Measurements from ENCODE around the gene TBX2. TPM values are rescaled to one million over a fixed set of nuclear protein-coding genes. Genes with fewer than 3 reads are reported as not detected.

The TBX2 gene
- total and polyA plus RNA-seq, 2 of the 13 experiments (the other 11 are each of a cell fraction or from before 2014, with no cell fraction given) = 2.8 to 15.3 TPM

DNA sequence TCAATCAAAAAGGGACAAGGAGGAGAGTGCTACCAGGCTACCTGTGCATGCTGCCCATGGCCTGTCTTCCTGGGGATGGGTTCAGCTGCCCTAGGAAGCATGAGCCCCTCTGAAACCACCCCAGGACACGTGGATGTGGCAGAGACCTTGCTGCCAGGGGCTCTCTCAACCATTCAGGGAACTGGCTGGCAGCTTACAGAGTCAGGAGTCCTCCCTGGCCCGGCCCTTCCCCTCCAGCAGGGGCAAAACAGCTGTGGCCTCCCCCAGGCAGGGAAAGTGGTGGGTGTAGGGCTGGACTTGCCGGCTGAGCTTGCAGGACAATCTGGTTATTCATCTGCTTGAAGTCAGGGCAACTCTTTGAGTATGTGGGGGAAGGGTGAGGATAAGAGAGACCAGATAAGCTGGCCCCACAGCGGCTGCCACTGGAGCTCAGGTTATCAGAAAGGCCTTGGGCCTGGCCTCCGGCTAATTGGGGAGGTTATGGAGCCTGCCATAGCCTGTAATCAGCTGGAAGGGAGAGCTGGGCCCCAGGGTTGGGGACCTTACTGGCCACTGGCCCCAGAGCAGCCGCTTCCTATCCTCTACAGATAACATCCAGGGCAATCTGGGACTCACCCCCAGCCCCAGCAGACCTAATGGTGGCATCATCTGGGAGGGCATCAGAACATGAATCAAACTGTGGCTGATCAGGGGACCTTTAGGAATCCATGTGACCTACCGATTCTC lies 5.6 kb upstream of the TBX2 start (continued):
- TF ChIP-seq, protein P1, sequence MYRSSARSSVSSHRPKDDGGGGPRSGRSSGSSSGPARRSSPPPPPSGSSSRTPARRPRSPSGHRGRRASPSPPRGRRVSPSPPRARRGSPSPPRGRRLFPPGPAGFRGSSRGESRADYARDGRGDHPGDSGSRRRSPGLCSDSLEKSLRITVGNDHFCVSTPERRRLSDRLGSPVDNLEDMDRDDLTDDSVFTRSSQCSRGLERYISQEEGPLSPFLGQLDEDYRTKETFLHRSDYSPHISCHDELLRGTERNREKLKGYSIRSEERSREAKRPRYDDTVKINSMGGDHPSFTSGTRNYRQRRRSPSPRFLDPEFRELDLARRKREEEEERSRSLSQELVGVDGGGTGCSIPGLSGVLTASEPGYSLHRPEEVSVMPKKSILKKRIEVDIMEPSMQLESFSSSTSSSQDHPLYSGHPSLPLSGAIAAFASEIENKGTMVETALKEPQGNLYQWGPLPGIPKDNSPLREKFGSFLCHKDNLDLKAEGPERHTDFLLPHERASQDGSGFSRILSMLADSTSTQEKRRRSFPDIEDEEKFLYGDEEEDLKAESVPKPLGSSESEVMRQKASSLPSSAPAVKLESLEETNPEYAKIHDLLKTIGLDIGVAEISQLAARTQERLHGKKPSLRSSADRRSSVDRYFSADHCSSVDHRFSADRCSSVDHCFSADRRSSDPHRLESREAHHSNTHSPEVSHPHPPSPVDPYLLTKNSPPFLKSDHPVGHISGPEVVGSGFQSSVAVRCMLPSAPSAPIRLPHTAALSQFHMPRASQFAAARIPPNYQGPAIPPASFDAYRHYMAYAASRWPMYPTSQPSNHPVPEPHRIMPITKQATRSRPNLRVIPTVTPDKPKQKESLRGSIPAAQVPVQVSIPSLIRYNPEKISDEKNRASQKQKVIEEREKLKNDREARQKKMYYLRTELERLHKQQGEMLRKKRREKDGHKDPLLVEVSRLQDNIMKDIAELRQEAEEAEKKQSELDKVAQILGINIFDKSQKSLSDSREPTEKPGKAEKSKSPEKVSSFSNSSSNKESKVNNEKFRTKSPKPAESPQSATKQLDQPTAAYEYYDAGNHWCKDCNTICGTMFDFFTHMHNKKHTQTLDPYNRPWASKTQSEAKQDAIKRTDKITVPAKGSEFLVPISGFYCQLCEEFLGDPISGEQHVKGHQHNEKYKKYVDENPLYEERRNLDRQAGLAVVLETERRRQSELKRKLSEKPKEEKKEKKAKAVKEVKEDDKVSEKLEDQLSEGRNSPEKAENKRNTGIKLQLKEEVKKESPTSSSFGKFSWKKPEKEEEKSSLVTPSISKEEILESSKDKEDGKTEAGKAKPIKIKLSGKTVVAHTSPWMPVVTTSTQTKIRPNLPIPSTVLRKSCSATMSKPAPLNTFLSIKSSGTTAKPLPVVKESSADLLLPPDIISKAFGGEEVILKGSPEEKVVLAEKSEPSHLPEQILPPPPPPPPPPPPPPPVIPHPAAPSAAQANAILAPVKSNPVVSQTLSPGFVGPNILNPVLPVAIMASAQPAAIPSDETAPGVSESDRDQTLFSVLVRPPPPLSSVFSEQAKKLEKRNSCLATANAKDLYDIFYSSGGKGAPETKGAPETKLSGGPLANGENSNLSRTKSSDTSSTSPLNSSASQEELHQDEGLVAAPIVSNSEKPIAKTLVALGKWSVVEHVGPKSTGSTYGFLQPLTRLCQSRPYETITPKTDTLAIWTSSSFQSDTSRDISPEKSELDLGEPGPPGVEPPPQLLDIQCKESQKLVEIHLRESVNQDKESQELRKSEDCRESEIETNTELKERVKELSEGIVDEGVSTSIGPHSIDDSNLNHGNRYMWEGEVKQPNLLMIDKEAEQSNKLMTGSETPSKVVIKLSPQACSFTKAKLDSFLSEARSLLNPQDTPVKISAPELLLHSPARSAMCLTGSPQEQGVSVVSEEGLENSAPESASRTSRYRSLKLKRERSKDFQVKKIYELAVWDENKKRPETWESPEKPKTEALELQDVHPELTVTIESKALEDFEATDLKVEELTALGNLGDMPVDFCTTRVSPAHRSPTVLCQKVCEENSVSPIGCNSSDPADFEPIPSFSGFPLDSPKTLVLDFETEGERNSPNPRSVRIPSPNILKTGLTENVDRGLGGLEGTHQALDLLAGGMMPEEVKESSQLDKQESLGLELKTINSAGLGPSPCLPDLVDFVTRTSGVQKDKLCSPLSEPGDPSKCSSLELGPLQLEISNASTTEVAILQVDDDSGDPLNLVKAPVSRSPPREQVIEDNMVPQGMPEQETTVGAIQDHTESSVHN (CRISPR knock-in tag; IDR thresholded peaks at IDR 0.05) = no peak
- TF ChIP-seq ZNF737 (CRISPR knock-in tag; IDR thresholded peaks at IDR 0.05; ENCODE audit: borderline replicate concordance) (no peak), NR2F2 (IDR thresholded peaks at IDR 0.05; ENCODE audit: borderline replicate concordance, low read depth) (peak; percentile 61; the same call in 1 of the 2 replicates), GLI4 (CRISPR knock-in tag; IDR thresholded peaks at IDR 0.05; ENCODE audit: borderline replicate concordance) (no peak), ZNF235 (CRISPR knock-in tag; IDR thresholded peaks at IDR 0.05; ENCODE audit: borderline replicate concordance) (no peak), KDM1A (CRISPR knock-in tag; IDR thresholded peaks at IDR 0.05) (no peak), ZNF292 (CRISPR knock-in tag; IDR thresholded peaks at IDR 0.05; ENCODE audit: borderline replicate concordance, low read depth) (peak; percentile 74; the same call in 1 of the 2 replicates), ZNF614 (CRISPR knock-in tag; IDR thresholded peaks at IDR 0.05; ENCODE audit: borderline replicate concordance) (peak; percentile 74; the same call in 1 of the 2 replicates), ZNF556 (CRISPR knock-in tag; IDR thresholded peaks at IDR 0.05; ENCODE audit: borderline replicate concordance) (peak; percentile 93), KDM3A (CRISPR knock-in tag; IDR thresholded peaks at IDR 0.05; ENCODE audit: low read depth) (0 out of 2 replicates have a peak, but pooled peaks have one; percentile 28), ZNF160 (CRISPR knock-in tag; IDR thresholded peaks at IDR 0.05) (no peak), CHCHD3 (CRISPR knock-in tag; IDR thresholded peaks at IDR 0.05) (no peak), HNRNPLL (IDR thresholded peaks at IDR 0.05; ENCODE audit: low read depth, low read length, poor library complexity, severe bottlenecking) (no peak), ZFP37 (CRISPR knock-in tag; IDR thresholded peaks at IDR 0.05; ENCODE audit: borderline replicate concordance) (no peak), ARHGAP35 (CRISPR knock-in tag; IDR thresholded peaks at IDR 0.05; ENCODE audit: borderline replicate concordance) (no peak; the same call in 1 of the 2 replicates), NFYB (CRISPR knock-in tag; IDR thresholded peaks at IDR 0.05) (peak; percentile 8; the same call in 1 of the 2 replicates), ZNF766 (CRISPR knock-in tag; IDR thresholded peaks at IDR 0.05; ENCODE audit: borderline replicate concordance) (peak; percentile 64; the same call in 1 of the 2 replicates), NFE2L1 (CRISPR knock-in tag; IDR thresholded peaks at IDR 0.05; ENCODE audit: borderline replicate concordance) (no peak), ZNF761 (CRISPR knock-in tag; conservative IDR thresholded peaks at IDR 0.05) (0 out of 2 replicates have a peak, but pooled peaks have one; percentile 61)
- TF ChIP-seq, protein P2, sequence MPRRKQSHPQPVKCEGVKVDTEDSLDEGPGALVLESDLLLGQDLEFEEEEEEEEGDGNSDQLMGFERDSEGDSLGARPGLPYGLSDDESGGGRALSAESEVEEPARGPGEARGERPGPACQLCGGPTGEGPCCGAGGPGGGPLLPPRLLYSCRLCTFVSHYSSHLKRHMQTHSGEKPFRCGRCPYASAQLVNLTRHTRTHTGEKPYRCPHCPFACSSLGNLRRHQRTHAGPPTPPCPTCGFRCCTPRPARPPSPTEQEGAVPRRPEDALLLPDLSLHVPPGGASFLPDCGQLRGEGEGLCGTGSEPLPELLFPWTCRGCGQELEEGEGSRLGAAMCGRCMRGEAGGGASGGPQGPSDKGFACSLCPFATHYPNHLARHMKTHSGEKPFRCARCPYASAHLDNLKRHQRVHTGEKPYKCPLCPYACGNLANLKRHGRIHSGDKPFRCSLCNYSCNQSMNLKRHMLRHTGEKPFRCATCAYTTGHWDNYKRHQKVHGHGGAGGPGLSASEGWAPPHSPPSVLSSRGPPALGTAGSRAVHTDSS (CRISPR knock-in tag; conservative IDR thresholded peaks at IDR 0.05) = no peak
